ENCODE data around the gene SLC30A9. TPM values are rescaled to one million over a fixed set of nuclear protein-coding genes. Genes with fewer than 3 reads are reported as not detected.

SLC30A9 gene
- total and polyA plus RNA-seq, 2 donors (not counting 1 experiment from before 2014, with no cell fraction given), result 56.5 to 65.2 TPM

GRCh38 chr4:41992967-41993857 is 2.9 kb downstream of the SLC30A9 start:
- Histone ChIP-seq H3K4me3 (replicated peaks in 1 of 4; ENCODE audit: control extremely low read depth in 1 of 4, insufficient read depth in 1 of 4, low read depth in 3 of 4, low read length in 4 of 4) (no peak overlapping the region), H3K27me3 (ENCODE audit: control insufficient read depth, insufficient read depth, low read length) (no peaks in the 10 kb centered on the region), H3K4me2 (ENCODE audit: extremely low read depth, insufficient read depth, low read length) (no peak overlapping the region), H3K9me3 (ENCODE audit: control insufficient read depth, insufficient read depth, low read depth, low read length) (no peaks in the 10 kb centered on the region), H3K36me3 (ENCODE audit: control insufficient read depth, insufficient read depth, low read length) (no peaks in the 10 kb centered on the region), H3K9ac (ENCODE audit: insufficient read depth, low read length) (no peak overlapping the region), H3K27ac (ENCODE audit: insufficient read depth, low read length) (no peak overlapping the region), H3K79me2 (ENCODE audit: control insufficient read depth, insufficient read depth, low read length) (peaks cover 45% of the 10 kb centered on the region), H2AFZ (ENCODE audit: low read length) (no peak overlapping the region), H4K20me1 (ENCODE audit: control insufficient read depth, extremely low read depth, insufficient read depth, low read length) (no peaks in the 10 kb centered on the region), H3K4me1 (ENCODE audit: control insufficient read depth, extremely low read depth, insufficient read depth, low read length) (peaks cover 6% of the 10 kb centered on the region)
- no peak for TF ChIP-seq EZH2 (IDR thresholded peaks at IDR 0.05; ENCODE audit: low read length, missing control alignments)
- TF ChIP-seq, protein P1, sequence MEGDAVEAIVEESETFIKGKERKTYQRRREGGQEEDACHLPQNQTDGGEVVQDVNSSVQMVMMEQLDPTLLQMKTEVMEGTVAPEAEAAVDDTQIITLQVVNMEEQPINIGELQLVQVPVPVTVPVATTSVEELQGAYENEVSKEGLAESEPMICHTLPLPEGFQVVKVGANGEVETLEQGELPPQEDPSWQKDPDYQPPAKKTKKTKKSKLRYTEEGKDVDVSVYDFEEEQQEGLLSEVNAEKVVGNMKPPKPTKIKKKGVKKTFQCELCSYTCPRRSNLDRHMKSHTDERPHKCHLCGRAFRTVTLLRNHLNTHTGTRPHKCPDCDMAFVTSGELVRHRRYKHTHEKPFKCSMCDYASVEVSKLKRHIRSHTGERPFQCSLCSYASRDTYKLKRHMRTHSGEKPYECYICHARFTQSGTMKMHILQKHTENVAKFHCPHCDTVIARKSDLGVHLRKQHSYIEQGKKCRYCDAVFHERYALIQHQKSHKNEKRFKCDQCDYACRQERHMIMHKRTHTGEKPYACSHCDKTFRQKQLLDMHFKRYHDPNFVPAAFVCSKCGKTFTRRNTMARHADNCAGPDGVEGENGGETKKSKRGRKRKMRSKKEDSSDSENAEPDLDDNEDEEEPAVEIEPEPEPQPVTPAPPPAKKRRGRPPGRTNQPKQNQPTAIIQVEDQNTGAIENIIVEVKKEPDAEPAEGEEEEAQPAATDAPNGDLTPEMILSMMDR (conservative IDR thresholded peaks at IDR 0.05 in 1 of 2, IDR thresholded peaks at IDR 0.05 in 1 of 2; ENCODE audit: low read depth in 1 of 2, low read length in 2 of 2), result no peak
- DNase-seq (ENCODE audit: low read depth in 2 of 2), result no peak

DNA sequence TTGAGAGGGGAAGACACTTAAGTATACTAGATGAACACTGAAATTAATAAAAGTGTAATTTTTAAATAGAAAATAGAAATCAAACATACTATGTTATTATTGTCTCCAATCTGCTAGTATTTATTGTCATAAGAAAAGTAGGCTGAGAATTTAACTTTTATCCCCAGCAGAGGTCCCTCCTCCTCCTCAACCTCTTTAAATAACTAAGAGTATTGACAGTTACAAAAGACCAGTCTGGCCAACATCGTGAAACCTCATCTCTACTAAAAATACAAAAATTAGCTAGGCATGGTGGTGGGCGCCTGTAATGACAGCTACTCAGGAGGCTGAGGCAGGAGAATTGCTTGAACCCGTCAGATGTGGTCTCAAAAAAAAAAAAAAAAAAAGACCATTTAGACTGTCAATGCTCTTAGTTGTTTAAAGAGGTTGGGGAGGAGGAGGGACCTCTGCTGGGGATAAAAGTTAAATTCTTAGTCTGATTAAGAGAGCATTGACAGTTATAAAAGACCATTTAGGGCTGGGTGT is 4.2 kb downstream of the SLC30A9 start:
- TF ChIP-seq EZH2 (IDR thresholded peaks at IDR 0.05; ENCODE audit: low read length, missing control alignments), result no peak
- TF ChIP-seq, protein P1 (conservative IDR thresholded peaks at IDR 0.05 in 1 of 2, IDR thresholded peaks at IDR 0.05 in 1 of 2; ENCODE audit: low read depth in 1 of 2, low read length in 2 of 2), result no peak
- H2AFZ ChIP-seq (ENCODE audit: low read length), result no peak overlapping the region

GRCh38 chr4:41998019-41998418 is 7.7 kb downstream of the SLC30A9 start:
- TF ChIP-seq, protein P1 (conservative IDR thresholded peaks at IDR 0.05 in 1 of 2, IDR thresholded peaks at IDR 0.05 in 1 of 2; ENCODE audit: low read depth in 1 of 2, low read length in 2 of 2), result no peak
- TF ChIP-seq EZH2 (IDR thresholded peaks at IDR 0.05; ENCODE audit: low read length, missing control alignments), result no peak
- DNase-seq (ENCODE audit: low read depth in 2 of 2), result no peak

More for the DNA sequence above, 4.2 kb downstream of the SLC30A9 start:
- Histone ChIP-seq H3K4me1 (ENCODE audit: control insufficient read depth, extremely low read depth, insufficient read depth, low read length) (peaks cover 6% of the 10 kb centered on the region), H4K20me1 (ENCODE audit: control insufficient read depth, extremely low read depth, insufficient read depth, low read length) (no peaks in the 10 kb centered on the region), H3K27ac (ENCODE audit: insufficient read depth, low read length) (no peak overlapping the region), H3K9me3 (ENCODE audit: control insufficient read depth, insufficient read depth, low read depth, low read length) (no peaks in the 10 kb centered on the region), H3K79me2 (ENCODE audit: control insufficient read depth, insufficient read depth, low read length) (peaks cover 47% of the 10 kb centered on the region), H3K4me2 (ENCODE audit: extremely low read depth, insufficient read depth, low read length) (no peak overlapping the region), H3K27me3 (ENCODE audit: control insufficient read depth, insufficient read depth, low read length) (no peaks in the 10 kb centered on the region), H3K9ac (ENCODE audit: insufficient read depth, low read length) (no peak overlapping the region), H3K36me3 (ENCODE audit: control insufficient read depth, insufficient read depth, low read length) (no peaks in the 10 kb centered on the region), H3K4me3 (replicated peaks in 1 of 4; ENCODE audit: control extremely low read depth in 1 of 4, insufficient read depth in 1 of 4, low read depth in 3 of 4, low read length in 4 of 4) (no peak overlapping the region)
- no peak for DNase-seq (ENCODE audit: low read depth in 2 of 2)

More at GRCh38 chr4:41998019-41998418, 7.7 kb downstream of the SLC30A9 start:
- no peak overlapping the region for H2AFZ ChIP-seq (ENCODE audit: low read length)
- H4K20me1 ChIP-seq (ENCODE audit: control insufficient read depth, extremely low read depth, insufficient read depth, low read length), result no peaks in the 10 kb centered on the region
- no peak overlapping the region for H3K4me3 ChIP-seq (replicated peaks in 1 of 4; ENCODE audit: control extremely low read depth in 1 of 4, insufficient read depth in 1 of 4, low read depth in 3 of 4, low read length in 4 of 4)
- no peak overlapping the region for H3K9ac ChIP-seq (ENCODE audit: insufficient read depth, low read length)
- peaks cover 23% of the 10 kb centered on the region for H3K79me2 ChIP-seq (ENCODE audit: control insufficient read depth, insufficient read depth, low read length)
- no peaks in the 10 kb centered on the region for H3K27me3 ChIP-seq (ENCODE audit: control insufficient read depth, insufficient read depth, low read length)
- H3K9me3 ChIP-seq (ENCODE audit: control insufficient read depth, insufficient read depth, low read depth, low read length), result no peaks in the 10 kb centered on the region
- no peaks in the 10 kb centered on the region for H3K4me1 ChIP-seq (ENCODE audit: control insufficient read depth, extremely low read depth, insufficient read depth, low read length)
- H3K27ac ChIP-seq (ENCODE audit: insufficient read depth, low read length), result no peak overlapping the region
- no peak overlapping the region for H3K4me2 ChIP-seq (ENCODE audit: extremely low read depth, insufficient read depth, low read length)
- H3K36me3 ChIP-seq (ENCODE audit: control insufficient read depth, insufficient read depth, low read length), result no peaks in the 10 kb centered on the region

All from fibroblast of lung (primary cell).